ENCODE measurements around the gene S100A11. TPM values are rescaled to one million over a fixed set of nuclear protein-coding genes. Genes with fewer than 3 reads are reported as not detected.

The S100A11 gene
- total RNA-seq, 1 experiment from 2014 or later = 474 TPM

GRCh38 chr1:152009691-152010090 is 27.1 kb downstream of the S100A11 start:
- TF ChIP-seq POLR2AphosphoS5 (IDR thresholded peaks at IDR 0.05; ENCODE audit: low read depth, low read length) (no peak), CTCF (IDR thresholded peaks at IDR 0.05) (no peak), REST (IDR thresholded peaks at IDR 0.05; ENCODE audit: insufficient read depth in 1 of 2, low read depth in 2 of 2, low read length in 1 of 2) (no peak), SIN3A (IDR thresholded peaks at IDR 0.05; ENCODE audit: borderline replicate concordance, insufficient read depth, low read depth, low read length) (no peak), TCF7L2 (IDR thresholded peaks at IDR 0.05; ENCODE audit: low read depth, low read length) (no peak)
- POLR2A ChIA-PET = no interaction called here
- no peak overlapping the region for H3K27ac ChIP-seq (ENCODE audit: low read length)
- no peaks in the 10 kb centered on the region for H3K36me3 ChIP-seq (ENCODE audit: control insufficient read depth, insufficient read depth, low read length)
- in situ Hi-C loops (cut with HindIII; ENCODE audit: low pct_unique_long_range_greater_than_20kb, low sequenced_read_pairs) = no loop called here
- H3K4me3 ChIP-seq (ENCODE audit: low read depth in 2 of 2, low read length in 2 of 2) = no peak overlapping the region
- ATAC-seq = no peak
- H3K9me3 ChIP-seq (ENCODE audit: control insufficient read depth, insufficient read depth, low read depth, low read length) = no peaks in the 10 kb centered on the region
- CTCF ChIA-PET = interaction anchor here (0.5 kb wide), 1 partner anchor 10 kb away, joined by 3 read pairs; no protein-coding TSS in a partner anchor
- H3K4me1 ChIP-seq (ENCODE audit: control insufficient read depth, insufficient read depth, low read length) = no peaks in the 10 kb centered on the region
- no TSS peak for BruUV-seq (replicated peaks)
- H3K27me3 ChIP-seq (ENCODE audit: control insufficient read depth, insufficient read depth, low read length) = no peaks in the 10 kb centered on the region
- intact Hi-C loops (cut with micrococcal nuclease; ENCODE audit: unreplicated experiment) = no loop called here
- DNase-seq (ENCODE audit: low read depth, low spot score) = no peak

- ATAC-seq (no peak), DNase-seq (ENCODE audit: low read depth, low spot score) (no peak)
- intact Hi-C loops (cut with micrococcal nuclease; ENCODE audit: unreplicated experiment) = no loop called here
- ChIA-PET POLR2A (interaction anchor here (0.7 kb wide), 1 partner anchor 52 kb away, joined by 3 read pairs; no protein-coding TSS in a partner anchor), CTCF (no interaction called here)
- BruUV-seq (replicated peaks) = no TSS peak
- Histone ChIP-seq H3K4me1 (ENCODE audit: control insufficient read depth, insufficient read depth, low read length) (peaks cover 6% of the 10 kb centered on the region), H3K27ac (ENCODE audit: low read length) (no peak overlapping the region), H3K36me3 (ENCODE audit: control insufficient read depth, insufficient read depth, low read length) (no peaks in the 10 kb centered on the region), H3K9me3 (ENCODE audit: control insufficient read depth, insufficient read depth, low read depth, low read length) (no peaks in the 10 kb centered on the region), H3K4me3 (ENCODE audit: low read depth in 2 of 2, low read length in 2 of 2) (no peak overlapping the region), H3K27me3 (ENCODE audit: control insufficient read depth, insufficient read depth, low read length) (no peaks in the 10 kb centered on the region)
- TF ChIP-seq TCF7L2 (IDR thresholded peaks at IDR 0.05; ENCODE audit: low read depth, low read length) = no peak
- no peak for TF ChIP-seq POLR2AphosphoS5 (IDR thresholded peaks at IDR 0.05; ENCODE audit: low read depth, low read length)
- TF ChIP-seq REST (IDR thresholded peaks at IDR 0.05; ENCODE audit: insufficient read depth in 1 of 2, low read depth in 2 of 2, low read length in 1 of 2) = no peak
- in situ Hi-C loops (cut with HindIII; ENCODE audit: low pct_unique_long_range_greater_than_20kb, low sequenced_read_pairs) = no loop called here
These were observed 29.8 kb downstream of the S100A11 start for GRCh38 chr1:152007047-152007446.
